ENCODE results near the gene EPB41L4B. TPM values are rescaled to one million over a fixed set of nuclear protein-coding genes. Genes with fewer than 3 reads are reported as not detected.
A peak's percentile ranks its signal among the peaks of the same experiment; 100 is the strongest.

The EPB41L4B gene
- total RNA-seq, 1 experiment from 2014 or later = 8.1 TPM

GRCh38 chr9:109307380-109308240 is 13.2 kb downstream of the EPB41L4B start:
- H3K4me3 ChIP-seq (replicated peaks in 1 of 2; ENCODE audit: low read depth in 1 of 2, low read length in 2 of 2) = no peak overlapping the region
- H3K9me3 ChIP-seq (ENCODE audit: control insufficient read depth in 1 of 2, insufficient read depth in 1 of 2, low read depth in 1 of 2, low read length in 2 of 2) = no peaks in the 10 kb centered on the region
- intact Hi-C loops (cut with micrococcal nuclease) = no loop called here
- POLR2A ChIA-PET = interaction anchor here (0.7 kb wide), 1 partner anchor 10 kb away, joined by 4 read pairs; no protein-coding TSS in a partner anchor
- ATAC-seq (peak; percentile 83), DNase-seq (ENCODE audit: low read depth, low spot score) (no peak)
- H3K9me2 ChIP-seq (ENCODE audit: insufficient read depth) = no peaks in the 10 kb centered on the region
- peak overlapping the region; percentile 58 for H3K4me2 ChIP-seq (ENCODE audit: low read length)
- H3K27me3 ChIP-seq (ENCODE audit: insufficient read depth, low read length) = no peaks in the 10 kb centered on the region
- no peaks in the 10 kb centered on the region for H4K20me1 ChIP-seq (ENCODE audit: insufficient read depth)
- no peak overlapping the region for H3K27ac ChIP-seq (ENCODE audit: low read depth, low read length)
- CTCF ChIA-PET = interaction anchor here (1.0 to 1.6 kb wide), 2 partner anchors 9 to 14 kb away, joined by 3 to 4 read pairs; no protein-coding TSS in a partner anchor
- H3K4me1 ChIP-seq (ENCODE audit: control insufficient read depth in 1 of 2, insufficient read depth in 2 of 2, low read length in 2 of 2) = peaks cover 14 to 39% of the 10 kb centered on the region in 2 experiments
- H3K79me2 ChIP-seq (ENCODE audit: insufficient read depth, low read length) = peaks cover 16% of the 10 kb centered on the region
- BruUV-seq (replicated peaks) = no TSS peak
- no peaks in the 10 kb centered on the region for H3K36me3 ChIP-seq (ENCODE audit: control insufficient read depth in 1 of 2, insufficient read depth in 2 of 2, low read length in 2 of 2)
- TF ChIP-seq FOSL1 (IDR thresholded peaks at IDR 0.05; ENCODE audit: low read depth) (no peak), CBX3 (IDR thresholded peaks at IDR 0.05; ENCODE audit: low read depth) (peak; percentile 49; the same call in 1 of the 2 replicates), MAX (IDR thresholded peaks at IDR 0.05) (0 out of 2 replicates have a peak, but pooled peaks have one; percentile 16)
- TF ChIP-seq, protein P1, sequence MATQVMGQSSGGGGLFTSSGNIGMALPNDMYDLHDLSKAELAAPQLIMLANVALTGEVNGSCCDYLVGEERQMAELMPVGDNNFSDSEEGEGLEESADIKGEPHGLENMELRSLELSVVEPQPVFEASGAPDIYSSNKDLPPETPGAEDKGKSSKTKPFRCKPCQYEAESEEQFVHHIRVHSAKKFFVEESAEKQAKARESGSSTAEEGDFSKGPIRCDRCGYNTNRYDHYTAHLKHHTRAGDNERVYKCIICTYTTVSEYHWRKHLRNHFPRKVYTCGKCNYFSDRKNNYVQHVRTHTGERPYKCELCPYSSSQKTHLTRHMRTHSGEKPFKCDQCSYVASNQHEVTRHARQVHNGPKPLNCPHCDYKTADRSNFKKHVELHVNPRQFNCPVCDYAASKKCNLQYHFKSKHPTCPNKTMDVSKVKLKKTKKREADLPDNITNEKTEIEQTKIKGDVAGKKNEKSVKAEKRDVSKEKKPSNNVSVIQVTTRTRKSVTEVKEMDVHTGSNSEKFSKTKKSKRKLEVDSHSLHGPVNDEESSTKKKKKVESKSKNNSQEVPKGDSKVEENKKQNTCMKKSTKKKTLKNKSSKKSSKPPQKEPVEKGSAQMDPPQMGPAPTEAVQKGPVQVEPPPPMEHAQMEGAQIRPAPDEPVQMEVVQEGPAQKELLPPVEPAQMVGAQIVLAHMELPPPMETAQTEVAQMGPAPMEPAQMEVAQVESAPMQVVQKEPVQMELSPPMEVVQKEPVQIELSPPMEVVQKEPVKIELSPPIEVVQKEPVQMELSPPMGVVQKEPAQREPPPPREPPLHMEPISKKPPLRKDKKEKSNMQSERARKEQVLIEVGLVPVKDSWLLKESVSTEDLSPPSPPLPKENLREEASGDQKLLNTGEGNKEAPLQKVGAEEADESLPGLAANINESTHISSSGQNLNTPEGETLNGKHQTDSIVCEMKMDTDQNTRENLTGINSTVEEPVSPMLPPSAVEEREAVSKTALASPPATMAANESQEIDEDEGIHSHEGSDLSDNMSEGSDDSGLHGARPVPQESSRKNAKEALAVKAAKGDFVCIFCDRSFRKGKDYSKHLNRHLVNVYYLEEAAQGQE (IDR thresholded peaks at IDR 0.05; ENCODE audit: low read depth) = no peak
- H2AFZ ChIP-seq (ENCODE audit: low read depth, low read length, poor library complexity, severe bottlenecking) = no peak overlapping the region
- RAD21 ChIA-PET (ENCODE audit: low non-redundant PET in 1 of 2, low total read pairs in 2 of 2, uncharacterized antibody in 2 of 2, unreplicated experiment in 2 of 2) = interaction anchor here in 1 of 2 experiments (0.6 kb wide), 1 partner anchor 38 kb away, joined by 3 read pairs; no protein-coding TSS in a partner anchor
- no peak overlapping the region for H3K9ac ChIP-seq (ENCODE audit: low read length)
